ENCODE data around the gene TBC1D17. TPM values are rescaled to one million over a fixed set of nuclear protein-coding genes. Genes with fewer than 3 reads are reported as not detected.
A peak's percentile ranks its signal among the peaks of the same experiment; 100 is the strongest.

TBC1D17 gene
- total RNA-seq, 1 experiment from 2014 or later: 35.1 TPM

GRCh38 chr19:49879243-49879963 lies 1.9 kb downstream of the TBC1D17 start:
- Histone ChIP-seq H3K27ac (ENCODE audit: low read depth, low read length, poor library complexity, severe bottlenecking) (peak overlapping the region; percentile 99), H3K4me1 (ENCODE audit: insufficient read depth, low read length, poor library complexity, severe bottlenecking) (peaks cover 17% of the 10 kb centered on the region), H3K4me3 (ENCODE audit: low read depth, low read length, poor library complexity, severe bottlenecking) (no peak overlapping the region), H3K36me3 (ENCODE audit: insufficient read depth, low read length, poor library complexity, severe bottlenecking) (peaks cover 48% of the 10 kb centered on the region), H3K9me3 (ENCODE audit: low read depth, low read length, poor library complexity, severe bottlenecking) (peaks cover 8% of the 10 kb centered on the region), H3K27me3 (replicated peaks; ENCODE audit: insufficient read depth, low read depth, low read length, poor library complexity) (no peaks in the 10 kb centered on the region)
- ChIA-PET POLR2A (ENCODE audit: low non-redundant PET) (interaction anchor here (0.6 kb wide), 1 partner anchor 56 kb away, joined by 9 read pairs; no protein-coding TSS in a partner anchor), CTCF (no interaction called here)
- no peak for TF ChIP-seq EZH2 (IDR thresholded peaks at IDR 0.05; ENCODE audit: borderline replicate concordance, low read depth, low read length, poor library complexity, severe bottlenecking)
- TF ChIP-seq CTCF (conservative IDR thresholded peaks at IDR 0.05; ENCODE audit: low read depth, low read length): no peak
- no TSS peak for BruUV-seq (replicated peaks)
- no peak for DNase-seq (ENCODE audit: low spot score)
- intact Hi-C loops (cut with micrococcal nuclease; ENCODE audit: unreplicated experiment): loop anchor here (10.0 kb wide), 1 partner anchor 385 kb away; the partner anchor contains the start of gene RPS11

GRCh38 chr19:49880162-49880869 lies 2.8 kb downstream of the TBC1D17 start:
- H3K4me1 ChIP-seq (ENCODE audit: insufficient read depth, low read length, poor library complexity, severe bottlenecking): peaks cover 14% of the 10 kb centered on the region
- BruUV-seq (replicated peaks): no TSS peak
- POLR2A ChIA-PET (ENCODE audit: low non-redundant PET): no interaction called here
- intact Hi-C loops (cut with micrococcal nuclease; ENCODE audit: unreplicated experiment): no loop called here
- peaks cover 51% of the 10 kb centered on the region for H3K36me3 ChIP-seq (ENCODE audit: insufficient read depth, low read length, poor library complexity, severe bottlenecking)
- TF ChIP-seq EZH2 (IDR thresholded peaks at IDR 0.05; ENCODE audit: borderline replicate concordance, low read depth, low read length, poor library complexity, severe bottlenecking): no peak
- no peak for TF ChIP-seq CTCF (conservative IDR thresholded peaks at IDR 0.05; ENCODE audit: low read depth, low read length)
- no peak overlapping the region for H3K4me3 ChIP-seq (ENCODE audit: low read depth, low read length, poor library complexity, severe bottlenecking)
- DNase-seq (ENCODE audit: low spot score): no peak
- H3K27ac ChIP-seq (ENCODE audit: low read depth, low read length, poor library complexity, severe bottlenecking): no peak overlapping the region
- peaks cover 8% of the 10 kb centered on the region for H3K9me3 ChIP-seq (ENCODE audit: low read depth, low read length, poor library complexity, severe bottlenecking)
- H3K27me3 ChIP-seq (replicated peaks; ENCODE audit: insufficient read depth, low read depth, low read length, poor library complexity): no peaks in the 10 kb centered on the region
- CTCF ChIA-PET: no interaction called here

- no TSS peak for BruUV-seq (replicated peaks)
- no peak overlapping the region for H3K27ac ChIP-seq (ENCODE audit: low read depth, low read length, poor library complexity, severe bottlenecking)
- TF ChIP-seq CTCF (conservative IDR thresholded peaks at IDR 0.05; ENCODE audit: low read depth, low read length) (no peak), EZH2 (IDR thresholded peaks at IDR 0.05; ENCODE audit: borderline replicate concordance, low read depth, low read length, poor library complexity, severe bottlenecking) (no peak)
- peaks cover 8% of the 10 kb centered on the region for H3K9me3 ChIP-seq (ENCODE audit: low read depth, low read length, poor library complexity, severe bottlenecking)
- H3K27me3 ChIP-seq (replicated peaks; ENCODE audit: insufficient read depth, low read depth, low read length, poor library complexity): no peaks in the 10 kb centered on the region
- intact Hi-C loops (cut with micrococcal nuclease; ENCODE audit: unreplicated experiment): no loop called here
- POLR2A ChIA-PET (ENCODE audit: low non-redundant PET): no interaction called here
- H3K36me3 ChIP-seq (ENCODE audit: insufficient read depth, low read length, poor library complexity, severe bottlenecking): peaks cover 51% of the 10 kb centered on the region
- peaks cover 10% of the 10 kb centered on the region for H3K4me1 ChIP-seq (ENCODE audit: insufficient read depth, low read length, poor library complexity, severe bottlenecking)
- CTCF ChIA-PET: no interaction called here
- no peak overlapping the region for H3K4me3 ChIP-seq (ENCODE audit: low read depth, low read length, poor library complexity, severe bottlenecking)
- no peak for DNase-seq (ENCODE audit: low spot score)
Observed at GRCh38 chr19:49881186-49881585, 3.7 kb downstream of the TBC1D17 start.
